Inferior parietal cortex (tissue), 1 donor: ENCODE data around the gene CLGN.
"Not testable (repeated sequence)": the region's sequence is repeated elsewhere in the genome, so short reads cannot be mapped to it uniquely, and the experiment has no call there.

Experiments used
- DNase-seq: peaks from one replicate; pipeline ENCODE4 v3.0.0-alpha.2; 2016; ENCODE audit errors: extremely low spot score

The CLGN gene

GRCh38 chr4:140427106-140427918 lies at the start of gene CLGN:
Gene CLGN (minus strand): TSS chr4:140427648. CDS start chr4:140413078, 14,570 bp downstream.
- peak; percentile 64 for DNase-seq

GRCh38 chr4:140472156-140472555 lies 44.7 kb upstream of the CLGN start:
- DNase-seq, result no peak

- DNase-seq, result no peak
These were observed 42.6 kb upstream of the CLGN start for GRCh38 chr4:140469791-140470733.

- DNase-seq, result no peak
These were observed 38.7 kb upstream of the CLGN start for GRCh38 chr4:140466146-140466545.

GRCh38 chr4:140463614-140464013 lies 36.2 kb upstream of the CLGN start:
- DNase-seq, result no peak

- no peak for DNase-seq
These were observed 35.7 kb upstream of the CLGN start for GRCh38 chr4:140463182-140463581.

GRCh38 chr4:140450352-140450751 lies 22.9 kb upstream of the CLGN start:
- no peak for DNase-seq

GRCh38 chr4:140448830-140449229 lies 21.4 kb upstream of the CLGN start:
- no peak for DNase-seq

GRCh38 chr4:140448162-140448561 lies 20.7 kb upstream of the CLGN start:
- DNase-seq, result no peak

GRCh38 chr4:140444347-140444746 lies 16.9 kb upstream of the CLGN start:
- DNase-seq, result not testable (repeated sequence)

GRCh38 chr4:140439644-140440142 lies 12.2 kb upstream of the CLGN start:
- DNase-seq, result no peak

GRCh38 chr4:140427919-140428471 lies 547 bp upstream of the CLGN start:
- peak; percentile 4 for DNase-seq

- peak; percentile 6 for DNase-seq
These were observed 790 bp downstream of the CLGN start for GRCh38 chr4:140426610-140427105.

GRCh38 chr4:140423106-140423505 lies 4.3 kb downstream of the CLGN start:
- DNase-seq, result no peak

GRCh38 chr4:140413130-140413969 lies 14.1 kb downstream of the CLGN start:
- DNase-seq, result not testable (repeated sequence)

- no peak for DNase-seq
These were observed 18.5 kb downstream of the CLGN start for GRCh38 chr4:140408974-140409373.

- DNase-seq, result no peak
These were observed 21.2 kb downstream of the CLGN start for GRCh38 chr4:140406292-140406691.

GRCh38 chr4:140400111-140400510 lies 27.3 kb downstream of the CLGN start:
- DNase-seq, result no peak

GRCh38 chr4:140395668-140396067 lies 31.8 kb downstream of the CLGN start:
- no peak for DNase-seq

GRCh38 chr4:140388015-140388414 lies 39.4 kb downstream of the CLGN start:
- no peak for DNase-seq

- DNase-seq, result no peak
These were observed 44.7 kb downstream of the CLGN start for GRCh38 chr4:140382732-140383131.
